A549 (cell line): ENCODE results near the gene FANCC. TPM values are rescaled to one million over a fixed set of nuclear protein-coding genes. Genes with fewer than 3 reads are reported as not detected.
A peak's percentile ranks its signal among the peaks of the same experiment; 100 is the strongest.

Experiments used
- ATAC-seq, 2 experiments: fragments of 200-7000 bp in 1 of 2; fragments of >200 bp in 1 of 2; cut with Nextera tagmentation in 1 of 2; cut with Tn5 transposase in 1 of 2; 3 replicates each; pipeline versions ENCODE4 v1.8.0 to v1.9.1; 2018 to 2020; ENCODE audit warnings: mild to moderate bottlenecking in 1 of 2, moderate library complexity in 1 of 2
- CTCF ChIA-PET: fragments of 300-600 bp; sonication (Branson Sonifier 250); formaldehyde crosslinking; extraction: SDS; loops from one replicate; lab custom pipeline; 2021; ENCODE audit warnings: antibody characterized with exemption, inconsistent platforms; lab: Yijun Ruan, JAX
- POLR2A ChIA-PET: fragments of 350-600 bp; formaldehyde crosslinking; extraction: SDS; loops from one replicate; lab custom pipeline; 2021; ENCODE audit warnings: antibody characterized with exemption, inconsistent platforms; lab: Yijun Ruan, JAX
- DNase-seq, 2 experiments: peaks; one replicate each; pipeline versions ENCODE4 v3.0.0 to v3.0.0-alpha.2; 2011 to 2016; ENCODE audit warnings: low read depth in 1 of 2, low spot score in 1 of 2
- FAIRE-seq: peaks from 2 replicates; lab custom pipeline; 2011; peaks lifted over from hg19 to GRCh38; lab: Jason Lieb, UNC
- H3K27ac ChIP-seq, 2 experiments: fragments of >200 bp; sonication (Bioruptor Twin); formaldehyde crosslinking; 3 replicates each; pipeline ENCODE4 v1.5.1; 2016 to 2017
- H3K4me1 ChIP-seq: fragments of >200 bp; sonication (Bioruptor Twin); formaldehyde crosslinking; 3 replicates; pipeline ENCODE4 v1.6.1; 2016
- H3K4me2 ChIP-seq: fragments of >200 bp; sonication (Bioruptor Twin); formaldehyde crosslinking; 3 replicates; pipeline ENCODE4 v1.6.1; 2016
- H3K4me3 ChIP-seq: fragments of >200 bp; sonication (Bioruptor Twin); formaldehyde crosslinking; 3 replicates; pipeline ENCODE4 v1.5.1; 2016
- H3K9me3 ChIP-seq: fragments of >200 bp; sonication (Bioruptor Twin); formaldehyde crosslinking; 3 replicates; pipeline ENCODE4 v1.6.1; 2016
- BCL3 ChIP-seq: fragments of >200 bp; sonication (Bioruptor Twin); formaldehyde crosslinking; IDR thresholded peaks from 3 replicates; pipeline ENCODE4 v1.6.1; 2016
- BHLHE40 ChIP-seq: IDR thresholded peaks from 2 replicates; pipeline ENCODE4 v1.6.1; 2012; ENCODE audit warnings: low read depth, low read length, inconsistent platforms
- CBX8 ChIP-seq: fragments of 200-600 bp; sonication (generic); IDR thresholded peaks from 2 replicates; pipeline ENCODE4 v1.6.1; 2016
- CTCF ChIP-seq: fragments of >200 bp; sonication (Bioruptor Twin); formaldehyde crosslinking; IDR thresholded peaks from 3 replicates; pipeline ENCODE4 v1.5.1; 2016
- EHF ChIP-seq: fragments of 250-450 bp; sonication (Bioruptor Pico); IDR thresholded peaks from 2 replicates; pipeline ENCODE4 v1.5.0; 2020; ENCODE audit warnings: mild to moderate bottlenecking
- ESRRA ChIP-seq: fragments of 150-350 bp; IDR thresholded peaks from 2 replicates; pipeline ENCODE4 v1.6.1; 2014; ENCODE audit warnings: mild to moderate bottlenecking, low read length, borderline replicate concordance
- FOSB ChIP-seq: fragments of 250-450 bp; sonication (Bioruptor Pico); IDR thresholded peaks from 2 replicates; pipeline ENCODE4 v1.5.0; 2020; ENCODE audit warnings: mild to moderate bottlenecking, moderate library complexity
- GATA3 ChIP-seq: IDR thresholded peaks from 2 replicates; pipeline ENCODE4 v1.6.1; 2012; ENCODE audit warnings: borderline replicate concordance
- HEYL ChIP-seq: fragments of 250-450 bp; sonication (Bioruptor Pico); IDR thresholded peaks from 2 replicates; pipeline ENCODE4 v1.8.0; 2021; ENCODE audit warnings: mild to moderate bottlenecking, moderate library complexity
- HOXB13 ChIP-seq: fragments of 250-450 bp; sonication (Bioruptor Pico); IDR thresholded peaks from 2 replicates; pipeline ENCODE4 v1.5.0; 2020; ENCODE audit warnings: low read depth, mild to moderate bottlenecking, moderate library complexity
- JUN ChIP-seq, 2 experiments: fragments of >200 bp; sonication (Bioruptor Twin); formaldehyde crosslinking; IDR thresholded peaks; 2 replicates in 1 of 2; 3 replicates in 1 of 2; pipeline ENCODE4 v1.6.1; 2016 to 2017
- MAFK ChIP-seq: fragments of 450-650 bp; IDR thresholded peaks from 2 replicates; pipeline ENCODE4 v1.6.1; 2014; ENCODE audit not compliant: partially characterized antibody
- MAZ ChIP-seq: fragments of 150-350 bp; IDR thresholded peaks from 2 replicates; pipeline ENCODE4 v1.6.1; 2014; ENCODE audit warnings: antibody characterized with exemption, low read depth, low read length, borderline replicate concordance
- NFE2L2 ChIP-seq: fragments of 150-350 bp; conservative IDR thresholded peaks from 2 replicates; pipeline ENCODE4 v1.6.1; 2014; ENCODE audit warnings: low read length
- NR3C1 ChIP-seq: fragments of >200 bp; sonication (Bioruptor Twin); formaldehyde crosslinking; IDR thresholded peaks from 3 replicates; pipeline ENCODE4 v1.6.1; 2017
- POLR2A ChIP-seq: IDR thresholded peaks from 2 replicates; pipeline ENCODE4 v1.6.1; 2012; ENCODE audit warnings: mild to moderate bottlenecking, low read length
- POLR2AphosphoS2 ChIP-seq: conservative IDR thresholded peaks from 2 replicates; pipeline ENCODE4 v1.6.1; 2012; ENCODE audit warnings: low read length, improper control_type of control experiment, inconsistent platforms
- RAD21 ChIP-seq, 2 experiments: fragments of >200 bp in 1 of 2; sonication (Bioruptor Twin) in 1 of 2; formaldehyde crosslinking in 1 of 2; IDR thresholded peaks in 1 of 2; conservative IDR thresholded peaks in 1 of 2; 2 replicates in 1 of 2; 3 replicates in 1 of 2; pipeline ENCODE4 v1.6.1; 2012 to 2018; ENCODE audit warnings: inconsistent platforms in 1 of 2
- RFX5 ChIP-seq: fragments of 450-650 bp; IDR thresholded peaks from 2 replicates; pipeline ENCODE4 v1.7.1; 2014; ENCODE audit warnings: antibody characterized with exemption, mild to moderate bottlenecking, moderate library complexity
- RNF2 ChIP-seq: fragments of 200-600 bp; sonication (generic); IDR thresholded peaks from 2 replicates; pipeline ENCODE4 v1.6.1; 2016; ENCODE audit warnings: low read depth, mild to moderate bottlenecking, antibody characterized with exemption, moderate library complexity, borderline replicate concordance
- SREBF2 ChIP-seq: fragments of 450-650 bp; IDR thresholded peaks from 2 replicates; pipeline ENCODE4 v1.6.1; 2014; ENCODE audit warnings: mild to moderate bottlenecking, moderate library complexity
- TFCP2L1 ChIP-seq: fragments of 250-450 bp; sonication (Bioruptor Pico); IDR thresholded peaks from 2 replicates; pipeline ENCODE4 v1.5.0; 2021; ENCODE audit warnings: mild to moderate bottlenecking
- ZFP36 ChIP-seq: fragments of 450-650 bp; IDR thresholded peaks from 2 replicates; pipeline ENCODE4 v1.6.1; 2014; ENCODE audit warnings: borderline replicate concordance; ENCODE audit not compliant: partially characterized antibody
- ZNF302 ChIP-seq: fragments of 250-450 bp; sonication (Bioruptor Pico); IDR thresholded peaks from 2 replicates; pipeline ENCODE4 v1.9.0; 2021; ENCODE audit warnings: inconsistent platforms, mild to moderate bottlenecking, moderate library complexity
- ZSCAN20 ChIP-seq: fragments of 250-450 bp; sonication (Bioruptor Pico); IDR thresholded peaks from 2 replicates; pipeline ENCODE4 v1.8.0; 2022; ENCODE audit warnings: mild to moderate bottlenecking, moderate library complexity
- WGBS: methylation state at CpG from one replicate; pipeline ENCODE4 v1.1.6; 2017; ENCODE audit errors: missing lambda C conversion rate; 5-methylcytosine and 5-hydroxymethylcytosine counted together
- polyA plus RNA-seq, 4 experiments: library from polyadenylated mRNA; depleted of rRNA in 3 of 4; stranded (reverse); fragments of >200 nt; fragmentation: RNase III in 1 of 4; extraction: RNeasy Plus Mini Kit Qiagen cat#74134 plus additional on column Dnase treatment in 1 of 4; gene quantifications; 2 replicates in 3 of 4; 3 replicates in 1 of 4; pipeline ENCODE4 v1.2.3, GENCODE V29; 2011 to 2017

FANCC gene
- polyA plus RNA-seq, 2 of the 4 experiments (the other 2 are of a cell fraction) = 13.5 to 24.9 TPM

DNA sequence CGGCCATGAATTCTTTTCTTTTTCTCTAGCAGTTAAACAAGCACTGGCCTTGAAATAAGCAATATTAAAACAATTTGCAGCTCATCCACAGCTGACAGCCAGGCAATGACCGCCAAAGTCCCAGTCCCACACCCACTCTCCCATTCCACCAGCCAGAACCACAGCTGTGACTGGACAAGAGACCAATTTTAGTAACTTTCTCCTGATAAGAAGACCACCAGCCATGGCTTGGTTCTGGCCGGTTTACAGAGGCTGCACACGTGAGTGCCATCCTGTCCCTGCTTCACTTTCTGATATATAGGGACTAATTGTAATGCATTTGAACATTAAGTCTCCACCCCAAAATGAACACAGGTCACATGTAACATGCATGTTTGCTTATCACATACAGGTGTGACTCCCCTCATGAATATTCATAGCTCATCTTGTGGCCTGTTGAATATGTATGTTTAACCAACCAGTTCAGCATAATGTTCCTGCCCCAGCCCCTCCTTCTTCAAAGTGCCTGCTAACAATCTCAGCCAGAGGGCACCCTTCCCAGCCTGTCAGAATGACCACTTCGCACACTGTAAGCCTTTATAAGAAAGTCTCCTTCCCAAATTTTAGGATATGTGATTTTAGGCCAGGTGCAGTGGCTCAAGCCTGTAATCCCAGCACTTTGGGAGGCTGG lies 23.9 kb upstream of the FANCC start (continued):
- TF ChIP-seq CTCF (peak; percentile 24; the same call in 2 of the 3 replicates), GATA3 (no peak)

GRCh38 chr9:95338243-95338642 lies 20.7 kb upstream of the FANCC start:
- H3K4me2 ChIP-seq = no peak overlapping the region
- WGBS = 83% methylated on average over 6 of the region's 6 CpGs
- TF ChIP-seq ZSCAN20 (CRISPR knock-in tag) = no peak
- no peak for TF ChIP-seq EHF (CRISPR knock-in tag)
- no peak for TF ChIP-seq POLR2AphosphoS2
- TF ChIP-seq NFE2L2 = no peak
- TF ChIP-seq CBX8 = no peak
- TF ChIP-seq HOXB13 = no peak
- no peak for TF ChIP-seq TFCP2L1 (CRISPR knock-in tag)
- TF ChIP-seq BHLHE40 = no peak
- TF ChIP-seq POLR2A = no peak
- no peak for TF ChIP-seq FOSB
- no peak for TF ChIP-seq NR3C1
- no peak for TF ChIP-seq ZFP36
- TF ChIP-seq SREBF2 = no peak
- TF ChIP-seq RNF2 = no peak
- TF ChIP-seq ESRRA = no peak
- TF ChIP-seq BCL3 = no peak
- TF ChIP-seq JUN (IDR thresholded peaks at IDR 0.05) = no peak
- no peak for TF ChIP-seq MAZ
- TF ChIP-seq HEYL (CRISPR knock-in tag) = no peak
- no peak for TF ChIP-seq ZNF302 (CRISPR knock-in tag)
- TF ChIP-seq, all 56 proteins: peak for 0
- Histone ChIP-seq H3K4me1 (no peaks in the 10 kb centered on the region), H3K27ac (no peak overlapping the region), H3K9me3 (no peaks in the 10 kb centered on the region), H3K4me3 (no peak overlapping the region)
- CTCF ChIA-PET = interaction anchor here (1.1 to 1.2 kb wide), 2 partner anchors 9 to 14 kb away, joined by 3 read pairs; no protein-coding TSS in a partner anchor
- DNase-seq (no peak), FAIRE-seq (no peak), ATAC-seq (no peak)
- POLR2A ChIA-PET = no interaction called here

GRCh38 chr9:95336281-95336680 lies 18.8 kb upstream of the FANCC start:
- H3K4me3 ChIP-seq = no peak overlapping the region
- DNase-seq = peak in 1 of 2 experiments; percentile 49
- POLR2A ChIA-PET = no interaction called here
- CTCF ChIA-PET = interaction anchor here (0.7 to 1.8 kb wide), 8 partner anchors 8 to 168 kb away, joined by 3 to 12 read pairs (median 4); no protein-coding TSS in a partner anchor
- ATAC-seq = peak; percentile 77 to 87; a peak in 4 of 6 replicates
- H3K4me2 ChIP-seq = no peak overlapping the region
- no peaks in the 10 kb centered on the region for H3K9me3 ChIP-seq
- no peaks in the 10 kb centered on the region for H3K4me1 ChIP-seq
- no peak for FAIRE-seq
- 63% methylated on average over 3 of the region's 3 CpGs for WGBS
- no peak overlapping the region for H3K27ac ChIP-seq
- peak; percentile 45 for TF ChIP-seq CTCF
- peak; percentile 32 to 39; a peak in 4 of 5 replicates for TF ChIP-seq RAD21 (conservative IDR thresholded peaks at IDR 0.05 in 1 of 2, IDR thresholded peaks at IDR 0.05 in 1 of 2)
- no peak for TF ChIP-seq MAFK
- TF ChIP-seq RFX5 = peak; percentile 83
